Neural cell (in vitro differentiated cells): ENCODE results near the gene DNAH5. TPM values are rescaled to one million over a fixed set of nuclear protein-coding genes. Genes with fewer than 3 reads are reported as not detected.

ENCODE experiments used
- H2AFZ ChIP-seq: fragments of 200-600, 300-800 bp; sonication (generic), shearing (Covaris generic); 2 replicates; pipeline ENCODE4 v1.6.0; 2014; ENCODE audit warnings: low read depth, mild to moderate bottlenecking, antibody characterized with exemption, low read length, moderate library complexity
- H3F3A ChIP-seq: fragments of 200-600 bp; shearing (Covaris generic); 2 replicates; pipeline ENCODE4 v1.6.1; 2016; ENCODE audit warnings: mild to moderate bottlenecking, moderate library complexity, mixed read lengths, antibody characterized with exemption, low read length; ENCODE audit not compliant: insufficient read depth, poor library complexity, severe bottlenecking
- H3K27ac ChIP-seq: fragments of 200-600, 300-800 bp; sonication (generic), shearing (Covaris generic); 2 replicates; pipeline ENCODE4 v1.5.1; 2014; ENCODE audit warnings: mild to moderate bottlenecking, low read length, moderate library complexity
- H3K27me3 ChIP-seq: fragments of 300-800, 200-600 bp; sonication (generic), shearing (Covaris generic); 2 replicates; pipeline ENCODE4 v1.6.0; 2014; ENCODE audit warnings: mild to moderate bottlenecking, low read depth, low read length, moderate library complexity; ENCODE audit not compliant: insufficient read depth
- H3K36me3 ChIP-seq: fragments of 300-800, 200-600 bp; sonication (generic), shearing (Covaris generic); 2 replicates; pipeline ENCODE4 v1.5.1; 2014; ENCODE audit warnings: mild to moderate bottlenecking, antibody characterized with exemption, low read length, moderate library complexity; ENCODE audit not compliant: insufficient read depth
- H3K4me2 ChIP-seq: fragments of 300-800, 200-600 bp; sonication (generic), shearing (Covaris generic); 2 replicates; pipeline ENCODE4 v1.6.0; 2014; ENCODE audit warnings: mild to moderate bottlenecking, low read length
- H3K4me3 ChIP-seq: fragments of 300-800, 200-600 bp; sonication (generic), shearing (Covaris generic); 2 replicates; pipeline ENCODE4 v1.5.1; 2014; ENCODE audit warnings: mild to moderate bottlenecking, low read length, moderate library complexity
- H3K79me2 ChIP-seq: fragments of 200-600 bp; shearing (Covaris generic); replicated peaks from 2 replicates; pipeline ENCODE4 v1.6.0; 2014; ENCODE audit warnings: mild to moderate bottlenecking, low read length, moderate library complexity; ENCODE audit not compliant: insufficient read depth
- H3K9ac ChIP-seq: fragments of 300-800, 200-600 bp; sonication (generic), shearing (Covaris generic); 2 replicates; pipeline ENCODE4 v1.6.1; 2016; ENCODE audit warnings: mild to moderate bottlenecking, low read length, mixed read lengths
- H3K9me2 ChIP-seq: fragments of 200-600 bp; shearing (Covaris generic); 2 replicates; pipeline ENCODE4 v1.6.1; 2016; ENCODE audit warnings: mild to moderate bottlenecking, low read length, mixed read lengths; ENCODE audit not compliant: insufficient read depth
- H3K9me3 ChIP-seq: fragments of 200-600, 300-800 bp; sonication (generic), shearing (Covaris generic); 2 replicates; pipeline ENCODE4 v1.6.1; 2016; ENCODE audit warnings: mild to moderate bottlenecking, mixed run types, low read length, moderate library complexity, mixed read lengths
- H4K20me1 ChIP-seq: fragments of 200-600 bp; shearing (Covaris generic); 2 replicates; pipeline ENCODE4 v1.6.1; 2016; ENCODE audit warnings: mild to moderate bottlenecking, mixed run types; ENCODE audit not compliant: insufficient read depth
- EP300 ChIP-seq: fragments of 450-650 bp; conservative IDR thresholded peaks from 2 replicates; pipeline ENCODE4 v1.6.1; 2014; ENCODE audit warnings: antibody characterized with exemption, mild to moderate bottlenecking, moderate library complexity; ENCODE audit not compliant: poor library complexity, severe bottlenecking
- EZH2 ChIP-seq: fragments of 200-600, 300-800 bp; shearing (Covaris generic), sonication (generic); IDR thresholded peaks from 2 replicates; pipeline ENCODE4 v1.6.1; 2014; ENCODE audit warnings: antibody characterized with exemption, low read length, borderline replicate concordance, mild to moderate bottlenecking; ENCODE audit not compliant: insufficient read depth, poor library complexity, severe bottlenecking
- MXI1 ChIP-seq: fragments of 450-650 bp; conservative IDR thresholded peaks from 2 replicates; pipeline ENCODE4 v1.6.1; 2014; ENCODE audit warnings: antibody characterized with exemption, mild to moderate bottlenecking; ENCODE audit not compliant: poor library complexity, severe bottlenecking
- POLR2AphosphoS5 ChIP-seq: IDR thresholded peaks from 2 replicates; pipeline ENCODE4 v1.6.1; 2012
- RAD21 ChIP-seq: fragments of 450-650 bp; conservative IDR thresholded peaks from 2 replicates; pipeline ENCODE4 v1.6.1; 2014; ENCODE audit warnings: antibody characterized with exemption, mild to moderate bottlenecking, moderate library complexity
- SMC3 ChIP-seq: fragments of 450-650 bp; conservative IDR thresholded peaks from 2 replicates; pipeline ENCODE4 v1.6.1; 2014; ENCODE audit warnings: antibody characterized with exemption, mild to moderate bottlenecking, moderate library complexity; ENCODE audit not compliant: poor library complexity
- TAF1 ChIP-seq: IDR thresholded peaks from 2 replicates; pipeline ENCODE4 v1.6.1; 2012; ENCODE audit warnings: low read depth
- polyA plus RNA-seq: library from polyadenylated mRNA; depleted of rRNA; stranded (reverse); fragments of >200 nt; gene quantifications from 2 replicates; pipeline ENCODE4 v1.2.3, GENCODE V29; 2014
- TF ChIP-seq, protein P1 (sequence below): fragments of 450-650 bp; IDR thresholded peaks from 2 replicates; pipeline ENCODE4 v1.5.1; 2014; ENCODE audit warnings: antibody characterized with exemption, mild to moderate bottlenecking, moderate library complexity; ENCODE audit not compliant: poor library complexity, severe bottlenecking
- TF ChIP-seq, protein P2 (sequence below): IDR thresholded peaks from 2 replicates; pipeline ENCODE4 v1.6.1; 2012; ENCODE audit warnings: borderline replicate concordance

DNAH5 gene
- polyA plus RNA-seq, 1 donor from 2014 or later: 12.8 TPM

DNA sequence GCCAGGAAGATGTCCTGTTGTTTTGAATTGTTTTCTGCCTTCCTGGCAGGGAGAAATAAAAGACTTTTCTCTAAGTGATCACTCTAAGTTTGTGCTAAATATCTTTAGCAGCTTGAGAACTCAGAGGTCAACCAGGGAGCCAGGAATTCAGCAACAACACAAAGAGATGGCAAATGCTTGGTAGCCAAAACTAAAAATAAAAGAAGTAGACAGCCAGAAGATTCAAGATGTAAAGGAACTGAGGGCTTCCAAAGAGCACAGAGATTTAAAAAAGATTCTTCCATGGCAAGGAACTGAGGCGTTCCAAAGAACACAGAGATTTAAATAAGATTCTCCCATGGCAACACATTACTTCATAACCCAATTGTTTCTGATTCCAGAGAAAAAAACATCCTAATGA lies 9.6 kb downstream of the DNAH5 start:
- no peak overlapping the region for H3K9ac ChIP-seq
- H3F3A ChIP-seq: no peaks in the 10 kb centered on the region

DNA sequence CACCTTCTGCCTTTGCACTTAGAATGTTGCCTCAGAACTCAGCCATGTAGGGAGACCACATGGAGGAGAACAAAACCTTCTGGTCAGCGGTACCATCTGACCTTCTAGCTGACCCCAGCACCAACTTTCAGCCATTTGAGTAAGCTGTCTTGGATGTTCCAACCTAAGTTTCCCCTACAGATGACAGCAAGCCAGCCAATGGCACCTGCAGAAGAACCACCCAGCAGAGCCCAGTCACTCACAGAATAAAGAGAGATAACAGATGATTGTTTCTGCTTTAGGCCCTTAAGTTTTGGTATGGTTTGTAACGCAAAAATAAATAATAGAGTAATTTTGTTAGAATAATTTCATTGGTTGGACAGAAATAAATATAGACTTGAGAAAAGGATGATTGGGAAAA lies 10.4 kb downstream of the DNAH5 start:
- H3K9me3 ChIP-seq: no peaks in the 10 kb centered on the region
- H3K27ac ChIP-seq: no peak overlapping the region
- no peaks in the 10 kb centered on the region for H3F3A ChIP-seq
- H3K27me3 ChIP-seq: no peaks in the 10 kb centered on the region
- H3K79me2 ChIP-seq: no peaks in the 10 kb centered on the region
- H4K20me1 ChIP-seq: no peaks in the 10 kb centered on the region
- H3K4me3 ChIP-seq: no peak overlapping the region
- H3K4me2 ChIP-seq: no peak overlapping the region
- no peak for TF ChIP-seq SMC3
- TF ChIP-seq, protein P1, sequence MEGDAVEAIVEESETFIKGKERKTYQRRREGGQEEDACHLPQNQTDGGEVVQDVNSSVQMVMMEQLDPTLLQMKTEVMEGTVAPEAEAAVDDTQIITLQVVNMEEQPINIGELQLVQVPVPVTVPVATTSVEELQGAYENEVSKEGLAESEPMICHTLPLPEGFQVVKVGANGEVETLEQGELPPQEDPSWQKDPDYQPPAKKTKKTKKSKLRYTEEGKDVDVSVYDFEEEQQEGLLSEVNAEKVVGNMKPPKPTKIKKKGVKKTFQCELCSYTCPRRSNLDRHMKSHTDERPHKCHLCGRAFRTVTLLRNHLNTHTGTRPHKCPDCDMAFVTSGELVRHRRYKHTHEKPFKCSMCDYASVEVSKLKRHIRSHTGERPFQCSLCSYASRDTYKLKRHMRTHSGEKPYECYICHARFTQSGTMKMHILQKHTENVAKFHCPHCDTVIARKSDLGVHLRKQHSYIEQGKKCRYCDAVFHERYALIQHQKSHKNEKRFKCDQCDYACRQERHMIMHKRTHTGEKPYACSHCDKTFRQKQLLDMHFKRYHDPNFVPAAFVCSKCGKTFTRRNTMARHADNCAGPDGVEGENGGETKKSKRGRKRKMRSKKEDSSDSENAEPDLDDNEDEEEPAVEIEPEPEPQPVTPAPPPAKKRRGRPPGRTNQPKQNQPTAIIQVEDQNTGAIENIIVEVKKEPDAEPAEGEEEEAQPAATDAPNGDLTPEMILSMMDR: no peak
- TF ChIP-seq, protein P2, sequence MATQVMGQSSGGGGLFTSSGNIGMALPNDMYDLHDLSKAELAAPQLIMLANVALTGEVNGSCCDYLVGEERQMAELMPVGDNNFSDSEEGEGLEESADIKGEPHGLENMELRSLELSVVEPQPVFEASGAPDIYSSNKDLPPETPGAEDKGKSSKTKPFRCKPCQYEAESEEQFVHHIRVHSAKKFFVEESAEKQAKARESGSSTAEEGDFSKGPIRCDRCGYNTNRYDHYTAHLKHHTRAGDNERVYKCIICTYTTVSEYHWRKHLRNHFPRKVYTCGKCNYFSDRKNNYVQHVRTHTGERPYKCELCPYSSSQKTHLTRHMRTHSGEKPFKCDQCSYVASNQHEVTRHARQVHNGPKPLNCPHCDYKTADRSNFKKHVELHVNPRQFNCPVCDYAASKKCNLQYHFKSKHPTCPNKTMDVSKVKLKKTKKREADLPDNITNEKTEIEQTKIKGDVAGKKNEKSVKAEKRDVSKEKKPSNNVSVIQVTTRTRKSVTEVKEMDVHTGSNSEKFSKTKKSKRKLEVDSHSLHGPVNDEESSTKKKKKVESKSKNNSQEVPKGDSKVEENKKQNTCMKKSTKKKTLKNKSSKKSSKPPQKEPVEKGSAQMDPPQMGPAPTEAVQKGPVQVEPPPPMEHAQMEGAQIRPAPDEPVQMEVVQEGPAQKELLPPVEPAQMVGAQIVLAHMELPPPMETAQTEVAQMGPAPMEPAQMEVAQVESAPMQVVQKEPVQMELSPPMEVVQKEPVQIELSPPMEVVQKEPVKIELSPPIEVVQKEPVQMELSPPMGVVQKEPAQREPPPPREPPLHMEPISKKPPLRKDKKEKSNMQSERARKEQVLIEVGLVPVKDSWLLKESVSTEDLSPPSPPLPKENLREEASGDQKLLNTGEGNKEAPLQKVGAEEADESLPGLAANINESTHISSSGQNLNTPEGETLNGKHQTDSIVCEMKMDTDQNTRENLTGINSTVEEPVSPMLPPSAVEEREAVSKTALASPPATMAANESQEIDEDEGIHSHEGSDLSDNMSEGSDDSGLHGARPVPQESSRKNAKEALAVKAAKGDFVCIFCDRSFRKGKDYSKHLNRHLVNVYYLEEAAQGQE: no peak
- TF ChIP-seq EP300: no peak
- no peak for TF ChIP-seq EZH2
- TF ChIP-seq RAD21: no peak
- no peak for TF ChIP-seq TAF1
- H3K9ac ChIP-seq: no peak overlapping the region
- no peak overlapping the region for H2AFZ ChIP-seq
- no peaks in the 10 kb centered on the region for H3K9me2 ChIP-seq
- H3K36me3 ChIP-seq: no peaks in the 10 kb centered on the region

More for the DNA sequence above, 9.6 kb downstream of the DNAH5 start:
- Histone ChIP-seq H3K27me3 (no peaks in the 10 kb centered on the region), H3K4me3 (no peak overlapping the region), H3K9me2 (no peaks in the 10 kb centered on the region), H3K9me3 (no peaks in the 10 kb centered on the region), H3K79me2 (no peaks in the 10 kb centered on the region), H2AFZ (no peak overlapping the region), H3K4me2 (no peak overlapping the region), H3K27ac (no peak overlapping the region), H3K36me3 (no peaks in the 10 kb centered on the region), H4K20me1 (no peaks in the 10 kb centered on the region)
- TF ChIP-seq MXI1 (no peak), EP300 (no peak), POLR2AphosphoS5 (no peak), SMC3 (no peak), TAF1 (no peak), RAD21 (no peak), EZH2 (no peak)
- TF ChIP-seq, protein P2: no peak
- TF ChIP-seq, protein P1: no peak
